Measurements from ENCODE around the gene GSTK1. TPM values are rescaled to one million over a fixed set of nuclear protein-coding genes. Genes with fewer than 3 reads are reported as not detected.

GSTK1 gene
- total and polyA plus RNA-seq, 11 donors: 123 to 349 (median 278) TPM

DNA sequence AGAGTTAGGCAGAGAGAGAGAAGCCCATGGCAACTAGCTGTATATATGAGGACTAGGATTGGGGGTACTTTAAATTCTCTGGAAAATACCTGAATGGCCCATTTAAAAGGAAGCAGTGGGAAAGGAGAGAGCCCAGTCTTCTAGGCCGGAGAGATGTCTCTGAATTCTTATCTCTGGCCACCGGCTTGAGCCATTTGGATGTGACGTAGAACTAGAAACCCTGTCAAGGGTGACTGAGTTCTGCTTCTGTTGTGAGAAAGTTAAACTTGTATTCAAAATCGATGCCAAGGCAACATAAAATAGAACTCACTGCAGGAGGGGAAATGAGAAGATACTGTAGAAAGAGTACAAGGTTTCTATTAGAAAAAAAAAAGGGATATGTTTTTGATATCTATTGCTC, 6.3 kb upstream of the GSTK1 start:
- H3K27ac ChIP-seq: no peak overlapping the region
- WGBS, 4 donors: 79 to 88% (median 85%) methylated on average over 4 of the region's 4 CpGs
- no peak overlapping the region for H3K4me3 ChIP-seq
- H3K27me3 ChIP-seq: no peaks in the 10 kb centered on the region
- DNase-seq: no peak
- intact Hi-C loops (cut with DNase I): loop anchor here in 1 of 10 donors (5.0 kb wide), 1 partner anchor 40 kb away; no protein-coding TSS in a partner anchor
- ATAC-seq: no peak
- TF ChIP-seq POLR2A (IDR thresholded peaks at IDR 0.05): no peak
- TF ChIP-seq, protein P1, sequence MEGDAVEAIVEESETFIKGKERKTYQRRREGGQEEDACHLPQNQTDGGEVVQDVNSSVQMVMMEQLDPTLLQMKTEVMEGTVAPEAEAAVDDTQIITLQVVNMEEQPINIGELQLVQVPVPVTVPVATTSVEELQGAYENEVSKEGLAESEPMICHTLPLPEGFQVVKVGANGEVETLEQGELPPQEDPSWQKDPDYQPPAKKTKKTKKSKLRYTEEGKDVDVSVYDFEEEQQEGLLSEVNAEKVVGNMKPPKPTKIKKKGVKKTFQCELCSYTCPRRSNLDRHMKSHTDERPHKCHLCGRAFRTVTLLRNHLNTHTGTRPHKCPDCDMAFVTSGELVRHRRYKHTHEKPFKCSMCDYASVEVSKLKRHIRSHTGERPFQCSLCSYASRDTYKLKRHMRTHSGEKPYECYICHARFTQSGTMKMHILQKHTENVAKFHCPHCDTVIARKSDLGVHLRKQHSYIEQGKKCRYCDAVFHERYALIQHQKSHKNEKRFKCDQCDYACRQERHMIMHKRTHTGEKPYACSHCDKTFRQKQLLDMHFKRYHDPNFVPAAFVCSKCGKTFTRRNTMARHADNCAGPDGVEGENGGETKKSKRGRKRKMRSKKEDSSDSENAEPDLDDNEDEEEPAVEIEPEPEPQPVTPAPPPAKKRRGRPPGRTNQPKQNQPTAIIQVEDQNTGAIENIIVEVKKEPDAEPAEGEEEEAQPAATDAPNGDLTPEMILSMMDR (IDR thresholded peaks at IDR 0.05): no peak
- no peaks in the 10 kb centered on the region for H3K9me3 ChIP-seq
- H3K4me1 ChIP-seq: peaks cover 0 to 8% (median 0%) of the 10 kb centered on the region in 12 donors
- H3K36me3 ChIP-seq: no peaks in the 10 kb centered on the region

DNA sequence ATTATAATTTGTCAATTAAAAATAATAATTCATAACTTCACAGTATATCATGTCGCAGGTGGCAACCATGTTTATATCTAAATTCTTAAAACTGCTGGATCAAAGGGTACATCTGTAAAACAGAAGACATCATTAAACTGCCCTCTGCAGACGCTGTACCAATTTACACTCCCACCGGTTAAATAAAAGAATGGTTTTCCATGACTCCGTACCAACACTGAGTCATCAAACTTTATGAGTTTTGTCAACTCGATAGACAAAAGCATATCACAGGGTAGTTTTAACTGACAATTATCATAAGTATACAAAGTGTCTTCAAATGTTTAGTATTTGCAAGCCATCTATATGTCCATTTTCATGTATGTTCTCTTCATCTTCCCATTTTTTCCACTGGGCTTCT, 5.7 kb upstream of the GSTK1 start:
- no peak overlapping the region for H3K27ac ChIP-seq
- 85 to 90% (median 87%) methylated on average over 5 of the region's 5 CpGs for WGBS, 4 donors
- H3K9me3 ChIP-seq: no peaks in the 10 kb centered on the region
- no peaks in the 10 kb centered on the region for H3K36me3 ChIP-seq
- DNase-seq: no peak
- TF ChIP-seq, protein P1 (IDR thresholded peaks at IDR 0.05): no peak
- no peak for TF ChIP-seq POLR2A (IDR thresholded peaks at IDR 0.05)
- H3K4me1 ChIP-seq: peaks cover 0 to 9% (median 0%) of the 10 kb centered on the region in 12 donors
- H3K4me3 ChIP-seq: no peak overlapping the region
- intact Hi-C loops (cut with DNase I): loop anchor here in 1 of 10 donors (5.0 kb wide), 1 partner anchor 40 kb away; no protein-coding TSS in a partner anchor
- no peaks in the 10 kb centered on the region for H3K27me3 ChIP-seq
- ATAC-seq: no peak

DNA sequence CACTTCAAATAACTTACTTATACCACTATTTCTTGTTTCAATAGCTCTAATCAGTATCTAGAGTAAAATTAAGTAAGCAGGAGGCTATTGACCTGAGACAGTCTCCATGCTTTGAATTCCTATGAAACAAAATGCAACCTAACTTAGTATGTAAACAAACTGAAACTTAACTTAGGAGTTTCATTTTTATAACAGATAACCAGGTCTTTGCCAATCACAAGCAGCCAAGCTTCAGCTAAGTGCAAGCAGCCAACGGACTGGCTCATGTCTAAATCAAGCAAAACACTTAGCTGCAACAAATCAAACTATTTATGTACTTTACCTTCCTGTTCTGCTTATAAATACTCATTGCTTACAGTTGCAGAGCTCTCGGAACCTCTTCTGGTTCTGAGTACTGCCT, 4.4 kb upstream of the GSTK1 start:
- intact Hi-C loops (cut with DNase I): loop anchor here in 1 of 10 donors (5.0 kb wide), 1 partner anchor 38 kb away; no protein-coding TSS in a partner anchor
- WGBS, 4 donors: 30 to 42% (median 37%) methylated on average over 2 of the region's 2 CpGs
- no peaks in the 10 kb centered on the region for H3K36me3 ChIP-seq

DNA sequence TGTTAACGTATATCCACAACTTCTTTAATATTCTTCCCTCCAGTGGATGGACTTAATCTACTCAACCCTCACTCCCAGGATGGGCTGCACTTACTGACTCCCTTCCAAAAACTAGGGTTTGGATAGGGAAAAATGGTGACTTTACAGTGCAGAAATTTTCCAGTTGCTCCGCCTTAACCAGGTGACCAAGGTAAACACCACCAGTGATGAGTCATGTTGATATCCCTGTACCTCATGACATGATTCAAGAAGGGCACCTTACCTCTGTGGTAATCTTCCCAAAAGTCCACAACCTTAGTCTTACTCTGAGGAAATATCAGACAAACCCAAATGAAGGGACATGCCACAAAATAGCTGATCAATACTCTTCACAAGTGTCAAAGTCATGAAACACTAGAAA, 3.5 kb upstream of the GSTK1 start:
- ATAC-seq (no peak), DNase-seq (no peak)
- no peaks in the 10 kb centered on the region for H3K27me3 ChIP-seq
- WGBS, 4 donors: 86 to 94% (median 89%) methylated on average over 2 of the region's 2 CpGs
- no peak for TF ChIP-seq POLR2A (IDR thresholded peaks at IDR 0.05)
- TF ChIP-seq, protein P1 (IDR thresholded peaks at IDR 0.05): no peak
- no peak overlapping the region for H3K27ac ChIP-seq
- intact Hi-C loops (cut with DNase I): loop anchor here in 4 of 10 donors (5.0 to 10.0 kb wide), 4 partner anchors 38 to 115 kb away; no protein-coding TSS in a partner anchor
- H3K9me3 ChIP-seq: no peaks in the 10 kb centered on the region
- H3K36me3 ChIP-seq: no peaks in the 10 kb centered on the region
- no peak overlapping the region for H3K4me3 ChIP-seq
- peaks cover 3 to 22% (median 12%) of the 10 kb centered on the region in 12 donors for H3K4me1 ChIP-seq

More for the DNA sequence above, 4.4 kb upstream of the GSTK1 start:
- TF ChIP-seq, protein P1 (IDR thresholded peaks at IDR 0.05): no peak
- no peak for TF ChIP-seq POLR2A (IDR thresholded peaks at IDR 0.05)
- peak overlapping the region; percentile 18 to 68 (median 42) for H3K27ac ChIP-seq
- H3K27me3 ChIP-seq: no peaks in the 10 kb centered on the region
- peak overlapping the region in 1 of 12 donors; percentile 6 for H3K4me3 ChIP-seq
- peaks cover 0 to 14% (median 4%) of the 10 kb centered on the region in 12 donors for H3K4me1 ChIP-seq
- ATAC-seq (peak; percentile 25 to 47 (median 43)), DNase-seq (peak in 1 of 5 donors; percentile 40)
- no peaks in the 10 kb centered on the region for H3K9me3 ChIP-seq

Data from heart left ventricle (tissue), 16 donors.